Liver (tissue), 9 donors: ENCODE results near the gene ANGPTL7. TPM values are rescaled to one million over a fixed set of nuclear protein-coding genes. Genes with fewer than 3 reads are reported as not detected.

Experiments
- DNase-seq: peaks from one replicate; pipeline ENCODE4 v3.0.0-alpha.2; 2017; ENCODE audit warnings: low spot score
- H3K27ac ChIP-seq, 2 donors: one replicate each; pipeline ENCODE4 v1.7.0; 2013; ENCODE audit warnings: inconsistent platforms in 2 of 2, low read length in 2 of 2, control low read depth in 1 of 2, low read depth in 1 of 2, mild to moderate bottlenecking in 1 of 2
- H3K27me3 ChIP-seq, 4 donors: one replicate each; pipeline versions ENCODE4 v1.6.1 to v1.7.0; 2013; ENCODE audit warnings: low read length in 3 of 4, inconsistent platforms in 1 of 4, mild to moderate bottlenecking in 1 of 4, moderate library complexity in 1 of 4; ENCODE audit not compliant: control insufficient read depth in 4 of 4, insufficient read depth in 4 of 4
- H3K36me3 ChIP-seq, 4 donors: one replicate each; pipeline versions ENCODE4 v1.6.1 to v1.7.0; 2013; ENCODE audit warnings: low read length in 3 of 4, mild to moderate bottlenecking in 3 of 4, low read depth in 1 of 4, moderate library complexity in 1 of 4; ENCODE audit not compliant: control insufficient read depth in 4 of 4, insufficient read depth in 3 of 4
- H3K4me1 ChIP-seq, 4 donors: one replicate each; pipeline versions ENCODE4 v1.6.1 to v1.7.0; 2013; ENCODE audit warnings: low read length in 3 of 4, mild to moderate bottlenecking in 3 of 4, moderate library complexity in 1 of 4; ENCODE audit not compliant: control insufficient read depth in 4 of 4, insufficient read depth in 4 of 4
- H3K4me3 ChIP-seq, 3 donors: one replicate each; pipeline versions ENCODE4 v1.6.1 to v1.7.0; 2013; ENCODE audit warnings: low read length in 3 of 3, control low read depth in 1 of 3, low read depth in 1 of 3, mild to moderate bottlenecking in 1 of 3
- H3K9ac ChIP-seq, 2 donors: one replicate each; pipeline ENCODE4 v1.7.0; 2013; ENCODE audit warnings: low read length in 2 of 2, mild to moderate bottlenecking in 2 of 2, moderate library complexity in 2 of 2, control low read depth in 1 of 2, low read depth in 1 of 2
- H3K9me3 ChIP-seq, 4 donors: one replicate each; pipeline versions ENCODE4 v1.6.1 to v1.7.0; 2013; ENCODE audit warnings: low read length in 3 of 4; ENCODE audit not compliant: control insufficient read depth in 4 of 4
- ATF3 ChIP-seq: IDR thresholded peaks from 2 replicates; pipeline ENCODE4 v1.6.1; 2016; ENCODE audit warnings: antibody characterized with exemption
- CTCF ChIP-seq: fragments of 150-350 bp; IDR thresholded peaks from 2 replicates; pipeline ENCODE4 v1.5.1; 2017; ENCODE audit warnings: improper control_type of control experiment, low read depth, low read length; ENCODE audit not compliant: missing input control
- EGR1 ChIP-seq, 2 donors: IDR thresholded peaks; 2 replicates each; pipeline ENCODE4 v1.6.1; 2016 to 2018; ENCODE audit warnings: antibody characterized with exemption in 2 of 2, low read depth in 2 of 2
- FOXA1 ChIP-seq: IDR thresholded peaks from 2 replicates; pipeline ENCODE4 v1.6.1; 2016; ENCODE audit warnings: antibody characterized with exemption
- FOXA2 ChIP-seq: IDR thresholded peaks from 2 replicates; pipeline ENCODE4 v1.6.1; 2016; ENCODE audit warnings: antibody characterized with exemption
- GABPA ChIP-seq, 2 donors: IDR thresholded peaks in 1 of 2; conservative IDR thresholded peaks in 1 of 2; 2 replicates each; pipeline ENCODE4 v1.6.1; 2016; ENCODE audit warnings: antibody characterized with exemption in 2 of 2, mild to moderate bottlenecking in 1 of 2, moderate library complexity in 1 of 2
- HNF4A ChIP-seq, 2 donors: conservative IDR thresholded peaks; 2 replicates each; pipeline ENCODE4 v1.6.1; 2016; ENCODE audit warnings: antibody characterized with exemption in 2 of 2, mild to moderate bottlenecking in 2 of 2
- HNF4G ChIP-seq: IDR thresholded peaks from 2 replicates; pipeline ENCODE4 v1.6.1; 2016; ENCODE audit warnings: antibody characterized with exemption
- JUND ChIP-seq, 2 donors: IDR thresholded peaks; 2 replicates each; pipeline ENCODE4 v1.6.1; 2016; ENCODE audit warnings: antibody characterized with exemption in 2 of 2
- MAX ChIP-seq: IDR thresholded peaks from 2 replicates; pipeline ENCODE4 v1.6.1; 2016; ENCODE audit warnings: antibody characterized with exemption
- NR2F2 ChIP-seq: IDR thresholded peaks from 2 replicates; pipeline ENCODE4 v1.6.1; 2016; ENCODE audit warnings: antibody characterized with exemption
- RAD21 ChIP-seq, 2 donors: IDR thresholded peaks; 2 replicates each; pipeline ENCODE4 v1.6.1; 2016; ENCODE audit warnings: antibody characterized with exemption in 2 of 2, mild to moderate bottlenecking in 2 of 2
- REST ChIP-seq: IDR thresholded peaks from 2 replicates; pipeline ENCODE4 v1.6.1; 2016; ENCODE audit warnings: antibody characterized with exemption, mild to moderate bottlenecking
- RXRA ChIP-seq, 2 donors: IDR thresholded peaks; 2 replicates each; pipeline ENCODE4 v1.6.1; 2017 to 2018; ENCODE audit warnings: antibody characterized with exemption in 2 of 2, mild to moderate bottlenecking in 1 of 2
- SP1 ChIP-seq: IDR thresholded peaks from 2 replicates; pipeline ENCODE4 v1.6.1; 2018; ENCODE audit warnings: antibody characterized with exemption, mild to moderate bottlenecking
- TAF1 ChIP-seq: conservative IDR thresholded peaks from 2 replicates; pipeline ENCODE4 v1.6.1; 2016; ENCODE audit warnings: antibody characterized with exemption, mild to moderate bottlenecking
- YY1 ChIP-seq: IDR thresholded peaks from 2 replicates; pipeline ENCODE4 v1.6.1; 2016; ENCODE audit warnings: antibody characterized with exemption, mild to moderate bottlenecking
- ZBTB33 ChIP-seq: IDR thresholded peaks from 2 replicates; pipeline ENCODE4 v1.6.1; 2016; ENCODE audit warnings: antibody characterized with exemption
- WGBS: extraction: QIAGEN DNeasy Blood & Tissue Kit; methylation state at CpG from one replicate; pipeline ENCODE4 v1.1.7; 2013; 5-methylcytosine and 5-hydroxymethylcytosine counted together
- polyA plus RNA-seq, 2 donors: library from polyadenylated mRNA; stranded (reverse) in 1 of 2; unstranded in 1 of 2; fragments of 200-250 nt in 1 of 2; fragments of >200 nt in 1 of 2; fragmentation: Nextera tagmentation in 1 of 2; extraction: Ambion mirVana in 1 of 2; gene quantifications; one replicate each; pipeline versions ENCODE4 v1.2.1 to v1.2.3, GENCODE V29; 2013 to 2015
- total RNA-seq, 2 donors: library from RNA; depleted of rRNA; stranded (reverse); fragments of >200 nt; gene quantifications; one replicate each; pipeline ENCODE4 v1.2.3, GENCODE V29; 2014
- donor health status: healthy.
- donor health status: healthy.
- donor health status: healthy.
- donor health status: healthy.
- donor health status: healthy.

Gene ANGPTL7
- total and polyA plus RNA-seq, 4 donors = 0.06 to 0.07 TPM; not detected in 2

GRCh38 chr1:11158291-11158690, 30.9 kb upstream of the ANGPTL7 start:
- peak overlapping the region; percentile 91 to 94 for H3K27ac ChIP-seq
- peaks cover 0 to 25% (median 18%) of the 10 kb centered on the region in 4 donors for H3K4me1 ChIP-seq
- no peaks in the 10 kb centered on the region for H3K9me3 ChIP-seq
- peaks cover 0 to 9% (median 3%) of the 10 kb centered on the region in 4 donors for H3K36me3 ChIP-seq
- WGBS = 42% methylated on average over 3 of the region's 3 CpGs
- TF ChIP-seq GABPA (IDR thresholded peaks at IDR 0.05 in 1 of 2, conservative IDR thresholded peaks at IDR 0.05 in 1 of 2) (no peak), ZBTB33 (no peak), SP1 (no peak), HNF4A (conservative IDR thresholded peaks at IDR 0.05) (no peak), FOXA2 (no peak), REST (no peak), CTCF (no peak), RXRA (IDR thresholded peaks at IDR 0.05) (no peak), HNF4G (no peak), RAD21 (IDR thresholded peaks at IDR 0.05) (no peak), TAF1 (no peak), NR2F2 (no peak), YY1 (no peak), FOXA1 (no peak), MAX (no peak), JUND (IDR thresholded peaks at IDR 0.05) (no peak), ATF3 (no peak), EGR1 (IDR thresholded peaks at IDR 0.05; ENCODE audit: low read depth in 2 of 2) (no peak)
- no peak overlapping the region for H3K4me3 ChIP-seq
- H3K27me3 ChIP-seq = no peaks in the 10 kb centered on the region
- DNase-seq = no peak
- peak overlapping the region in 1 of 2 donors; percentile 79 for H3K9ac ChIP-seq
